Spleen (tissue), 7 donors: ENCODE results near the gene TRAM2.

ENCODE experiments used
- POLR2A ChIP-seq, 3 donors: fragments of 450-650 bp; IDR thresholded peaks; one replicate each; pipeline ENCODE4 v1.5.1; 2017; ENCODE audit warnings: antibody characterized with exemption in 3 of 3, mild to moderate bottlenecking in 1 of 3
- TF ChIP-seq, protein P1 (sequence below), 11 experiments: fragments of 200-600 bp in 7 of 11; fragments of 450-650 bp in 4 of 11; sonication (generic) in 4 of 11; IDR thresholded peaks in 8 of 11; conservative IDR thresholded peaks in 3 of 11; 1 replicate in 7 of 11; 2 replicates in 4 of 11; pipeline versions ENCODE4 v1.4.0 to v1.8.0; 2016 to 2021; ENCODE audit warnings: antibody characterized with exemption in 11 of 11, inconsistent platforms in 4 of 11, mild to moderate bottlenecking in 1 of 11
- donor health status: DM: no; HTN: no; CAD: no; lungs with moderate emphysema.
- donor health status: DM: no; HTN: no; CAD: no.
- donor health status: DM: no; HTN: no; CAD: no.

DNA sequence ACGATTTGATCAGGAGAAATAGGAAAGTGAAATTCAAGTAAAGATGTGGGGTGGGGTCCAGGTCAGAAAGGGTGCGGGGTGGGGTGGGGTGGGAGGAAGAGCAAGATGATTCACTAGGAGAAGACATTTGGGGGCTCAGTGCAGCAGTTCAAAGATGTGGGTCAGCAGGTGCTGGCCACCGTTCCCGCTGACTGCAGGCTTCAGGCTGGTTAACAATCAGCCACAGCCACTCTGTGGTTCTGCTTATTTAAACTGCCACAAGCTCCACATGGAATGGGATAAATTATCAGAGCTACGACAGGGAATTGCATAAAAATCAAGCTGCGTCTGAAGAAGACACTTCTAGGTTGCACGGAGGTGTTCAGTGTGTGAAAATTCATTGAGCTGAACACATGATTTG, 49.4 kb downstream of the TRAM2 start:
- TF ChIP-seq, protein P1, sequence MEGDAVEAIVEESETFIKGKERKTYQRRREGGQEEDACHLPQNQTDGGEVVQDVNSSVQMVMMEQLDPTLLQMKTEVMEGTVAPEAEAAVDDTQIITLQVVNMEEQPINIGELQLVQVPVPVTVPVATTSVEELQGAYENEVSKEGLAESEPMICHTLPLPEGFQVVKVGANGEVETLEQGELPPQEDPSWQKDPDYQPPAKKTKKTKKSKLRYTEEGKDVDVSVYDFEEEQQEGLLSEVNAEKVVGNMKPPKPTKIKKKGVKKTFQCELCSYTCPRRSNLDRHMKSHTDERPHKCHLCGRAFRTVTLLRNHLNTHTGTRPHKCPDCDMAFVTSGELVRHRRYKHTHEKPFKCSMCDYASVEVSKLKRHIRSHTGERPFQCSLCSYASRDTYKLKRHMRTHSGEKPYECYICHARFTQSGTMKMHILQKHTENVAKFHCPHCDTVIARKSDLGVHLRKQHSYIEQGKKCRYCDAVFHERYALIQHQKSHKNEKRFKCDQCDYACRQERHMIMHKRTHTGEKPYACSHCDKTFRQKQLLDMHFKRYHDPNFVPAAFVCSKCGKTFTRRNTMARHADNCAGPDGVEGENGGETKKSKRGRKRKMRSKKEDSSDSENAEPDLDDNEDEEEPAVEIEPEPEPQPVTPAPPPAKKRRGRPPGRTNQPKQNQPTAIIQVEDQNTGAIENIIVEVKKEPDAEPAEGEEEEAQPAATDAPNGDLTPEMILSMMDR (IDR thresholded peaks at IDR 0.05 in 8 of 11, conservative IDR thresholded peaks at IDR 0.05 in 3 of 11) = no peak
- no peak for TF ChIP-seq POLR2A (IDR thresholded peaks at IDR 0.05)
